DOHH2 (cell line): Measurements from ENCODE around the gene CEP85.

ENCODE experiments used
- CTCF ChIP-seq: fragments of 200-600 bp; sonication (generic); IDR thresholded peaks from one replicate; pipeline ENCODE4 v1.5.1; 2014; ENCODE audit warnings: antibody characterized with exemption, mild to moderate bottlenecking, low read depth, low read length; ENCODE audit not compliant: poor library complexity, severe bottlenecking
- EZH2phosphoT487 ChIP-seq: fragments of 200-600 bp; sonication (generic); IDR thresholded peaks from 2 replicates; pipeline ENCODE4 v1.6.1; 2017; ENCODE audit warnings: borderline replicate concordance, mild to moderate bottlenecking, antibody characterized with exemption, low read length, moderate library complexity, mixed read lengths

GRCh38 chr1:26239936-26240335 lies 5.9 kb downstream of the CEP85 start:
- TF ChIP-seq CTCF: no peak
- no peak for TF ChIP-seq EZH2phosphoT487
